HG03565 (cell line): Measurements from ENCODE around the gene SGCG.
"Not testable (repeated sequence)": the region's sequence is repeated elsewhere in the genome, so short reads cannot be mapped to it uniquely, and the experiment has no call there.

Experiments
- ATAC-seq: cut with Tn5 transposase; IDR thresholded peaks from one replicate; pipeline ENCODE4 v1.9.1; 2021; ENCODE audit warnings: mild to moderate bottlenecking, moderate library complexity; ENCODE audit not compliant: unreplicated experiment

Gene SGCG

GRCh38 chr13:23180711-23181110 is at the start of gene SGCG:
SGCG (plus strand) TSS chr13:23180979; CDS start chr13:23203695, 22,716 bp downstream.
- no peak for ATAC-seq

GRCh38 chr13:23134542-23134941 is 46.2 kb upstream of the SGCG start:
- ATAC-seq: no peak

DNA sequence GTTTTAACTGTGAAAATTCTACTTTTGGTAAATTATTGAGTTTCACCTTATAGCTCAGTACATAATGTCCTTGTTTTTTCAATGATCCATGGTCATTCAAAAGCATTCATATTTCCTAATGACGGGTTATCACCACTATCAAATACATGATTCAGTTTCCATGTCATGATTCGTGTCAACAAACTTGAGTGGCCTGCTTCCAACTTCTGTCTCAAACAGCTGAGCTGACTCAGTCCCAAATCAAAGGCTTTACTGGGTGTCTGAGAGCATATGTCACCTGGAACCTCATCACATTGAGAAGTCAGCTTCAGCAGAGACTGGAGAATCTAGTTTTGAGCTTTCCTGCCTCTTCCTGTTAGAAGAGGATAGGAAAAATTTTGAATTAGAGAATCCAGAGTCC is 40.3 kb upstream of the SGCG start:
- no peak for ATAC-seq

- no peak for ATAC-seq
Measured at GRCh38 chr13:23141964-23142363, 38.8 kb upstream of the SGCG start.

GRCh38 chr13:23142607-23143006 is 38.2 kb upstream of the SGCG start:
- ATAC-seq: not testable (repeated sequence)

- ATAC-seq: no peak
Measured at GRCh38 chr13:23144431-23144830, 36.3 kb upstream of the SGCG start.

DNA sequence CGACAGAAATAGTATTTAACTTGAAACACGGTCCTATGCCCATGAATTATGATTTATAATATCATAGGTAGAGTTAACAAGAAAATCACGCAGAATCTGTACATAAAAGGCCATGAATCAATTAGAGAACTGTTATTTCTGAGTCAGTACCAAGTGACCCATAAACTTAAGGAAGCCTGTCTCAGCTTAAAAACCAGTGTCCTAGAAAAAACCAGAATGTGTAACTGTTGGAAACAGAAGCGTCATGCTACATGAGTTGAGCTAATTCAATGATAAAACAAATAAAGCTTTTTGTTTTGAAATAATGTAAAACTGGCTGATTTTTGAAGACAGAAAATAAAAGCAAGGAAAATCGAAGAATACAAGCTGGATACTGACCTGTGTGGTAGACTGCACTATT is 34.8 kb upstream of the SGCG start:
- no peak for ATAC-seq

DNA sequence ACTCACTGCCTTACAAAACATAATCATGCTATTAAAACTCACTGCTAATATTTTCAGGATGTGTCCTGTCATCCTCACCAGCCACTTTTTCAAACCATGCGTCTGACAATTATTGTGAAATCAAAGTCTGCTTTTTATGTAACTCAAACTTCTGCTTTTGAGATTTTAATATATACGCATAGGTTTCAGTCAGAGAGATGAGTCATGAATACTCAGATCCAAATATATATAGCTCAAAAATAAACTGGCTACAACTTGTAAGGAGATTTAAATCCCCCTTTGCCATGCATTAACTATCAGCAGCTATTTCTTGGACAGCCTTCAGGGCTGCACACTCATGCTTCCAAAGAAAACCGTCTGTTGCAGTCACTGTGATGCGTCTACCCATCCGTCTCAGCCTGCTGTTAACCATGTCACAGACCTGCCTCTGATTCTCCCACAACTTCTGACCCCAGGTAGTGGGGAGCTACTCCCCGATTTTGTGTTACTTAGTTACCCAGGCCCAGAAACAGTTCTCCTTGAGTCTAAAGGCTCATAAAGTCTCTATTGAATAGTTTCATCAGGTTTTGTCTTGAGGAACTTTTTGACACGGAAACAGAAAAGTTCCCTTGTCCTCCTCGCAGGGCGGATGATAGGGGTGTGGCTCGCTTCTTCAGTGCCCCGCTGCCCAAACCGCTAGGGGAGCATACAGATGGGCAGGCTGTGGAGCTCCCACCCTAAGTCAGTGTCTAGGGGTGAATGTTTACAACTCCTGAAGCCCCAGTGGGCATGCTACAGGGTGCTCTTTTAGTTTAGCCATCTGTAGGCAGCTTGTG is 33.8 kb upstream of the SGCG start:
- no peak for ATAC-seq

GRCh38 chr13:23147827-23148226 is 33.0 kb upstream of the SGCG start:
- ATAC-seq: no peak

DNA sequence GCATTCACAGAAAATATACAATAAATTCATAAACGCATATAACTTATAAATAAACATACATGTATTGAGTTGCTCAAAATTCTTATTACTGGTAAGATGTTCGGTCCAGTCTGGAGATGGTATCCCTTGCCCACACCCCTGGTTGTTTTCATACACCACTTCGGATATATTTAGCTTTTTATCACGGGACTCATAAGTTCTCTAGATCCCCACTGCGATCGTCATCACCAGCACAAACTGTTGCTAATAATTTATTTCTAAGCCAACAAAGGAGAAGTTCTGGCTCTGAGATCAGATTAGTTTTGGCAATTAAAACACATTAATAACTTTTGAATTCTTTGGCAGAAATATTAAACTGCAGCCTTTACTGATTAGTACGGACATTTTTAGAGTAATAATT is 23.0 kb upstream of the SGCG start:
- ATAC-seq: no peak

DNA sequence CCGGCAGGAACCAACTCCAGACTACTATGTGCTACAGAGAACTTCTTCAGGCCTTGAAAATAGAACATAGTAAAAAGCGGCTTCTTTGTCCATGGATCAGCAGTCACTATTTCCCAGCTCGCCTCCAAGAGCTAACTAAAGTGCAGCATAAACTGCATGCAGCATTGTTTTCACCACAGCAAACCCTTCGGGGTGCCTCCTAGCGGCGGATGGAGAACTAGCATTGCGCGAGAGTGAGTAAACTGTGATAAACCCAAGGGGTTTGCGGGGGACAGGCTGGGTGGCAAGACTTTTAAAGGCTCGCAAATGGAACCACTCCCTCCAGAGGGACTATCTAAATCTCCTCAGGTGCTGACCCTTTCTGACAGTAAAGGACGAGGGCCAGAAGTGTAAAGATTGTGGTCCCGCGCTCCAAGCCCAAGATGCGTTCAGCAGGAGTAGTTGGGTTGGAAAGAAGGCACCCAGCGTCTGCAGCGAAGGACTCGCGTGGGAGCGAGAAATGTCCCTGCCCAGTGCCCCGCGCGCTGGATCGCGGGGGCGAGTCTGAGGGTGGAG is 21.5 kb upstream of the SGCG start:
- ATAC-seq: peak; percentile 45

DNA sequence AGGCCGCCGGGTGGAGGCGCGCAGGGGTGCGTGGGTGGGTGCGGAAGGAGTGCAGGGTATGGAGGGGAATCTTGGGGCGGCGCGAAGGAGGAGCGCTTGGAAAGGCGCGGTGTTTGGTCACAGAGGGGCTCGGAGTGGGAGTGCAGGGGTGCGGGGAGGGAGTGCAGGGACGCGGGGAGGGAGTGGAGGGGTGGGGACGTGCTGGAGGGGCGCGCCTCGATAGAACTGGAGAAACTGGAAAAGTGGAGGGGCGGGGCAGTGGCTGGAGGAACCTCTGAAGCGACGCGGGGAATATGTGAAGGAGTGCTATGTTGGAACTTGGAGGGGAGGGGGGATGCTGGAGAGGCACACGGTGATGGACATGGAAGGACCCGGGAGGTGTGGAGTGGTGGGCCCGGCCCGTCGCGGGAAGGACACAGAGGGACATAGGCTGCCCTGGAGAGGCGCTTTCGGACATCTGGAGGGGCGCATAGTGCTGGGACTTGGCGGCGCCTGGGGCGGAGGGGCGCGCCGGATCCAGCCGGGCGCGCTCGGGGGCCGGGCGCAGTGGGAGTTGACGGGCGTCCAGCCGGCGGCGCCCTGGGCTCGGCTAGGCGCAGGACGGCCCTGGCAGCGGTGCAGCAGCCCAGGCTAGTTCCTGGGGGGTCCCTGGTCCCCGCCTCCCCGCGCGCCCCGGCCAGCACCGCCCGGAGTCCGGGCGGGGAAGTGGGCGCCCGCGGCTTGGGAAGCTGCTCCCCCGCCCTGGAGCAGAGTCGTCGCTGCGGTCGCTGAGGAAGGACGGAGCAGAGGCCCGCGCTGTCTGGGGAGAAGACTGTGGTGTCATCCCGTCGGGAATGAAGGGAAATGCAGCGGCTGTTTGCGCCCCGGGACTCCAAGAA is 20.8 kb upstream of the SGCG start:
- ATAC-seq: no peak

GRCh38 chr13:23160638-23161480 is 19.9 kb upstream of the SGCG start:
- no peak for ATAC-seq

DNA sequence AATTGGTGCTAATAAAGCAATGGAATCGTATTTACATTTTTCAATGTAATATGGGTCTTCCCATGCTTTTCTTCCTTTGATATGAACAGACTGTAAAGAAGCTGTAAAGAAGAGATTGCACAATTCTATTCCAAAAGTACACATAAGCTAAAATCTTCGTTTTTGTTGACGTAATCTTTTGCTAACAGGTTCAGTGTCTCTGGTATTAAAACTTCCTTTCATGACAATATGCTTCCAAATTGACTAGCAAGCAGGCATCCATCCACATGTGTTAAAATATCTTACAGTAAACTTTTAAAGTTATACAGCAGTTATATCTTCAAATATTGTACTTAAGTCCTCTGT is 19.3 kb upstream of the SGCG start:
- no peak for ATAC-seq

- ATAC-seq: no peak
Measured at GRCh38 chr13:23175920-23176319, 4.9 kb upstream of the SGCG start.

DNA sequence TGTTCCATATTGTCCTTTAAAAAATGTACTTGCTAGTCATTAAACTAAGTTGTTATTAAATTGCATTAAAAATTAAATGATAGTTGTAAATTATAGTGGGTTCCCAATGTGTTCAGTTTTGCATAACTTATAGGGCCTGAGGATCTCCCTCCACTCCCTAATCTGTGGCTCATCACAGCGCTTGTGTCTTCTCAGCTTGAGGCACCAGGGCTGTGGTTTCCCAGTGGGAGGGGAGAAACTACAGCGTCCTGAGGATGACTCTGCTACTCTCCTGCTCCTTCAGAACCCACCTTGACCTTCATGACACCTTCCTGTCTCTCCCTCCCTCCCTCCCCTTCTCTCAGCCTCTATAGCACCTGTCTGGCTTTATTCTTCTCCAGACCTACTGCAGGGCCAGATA is 1.4 kb downstream of the SGCG start:
- no peak for ATAC-seq

DNA sequence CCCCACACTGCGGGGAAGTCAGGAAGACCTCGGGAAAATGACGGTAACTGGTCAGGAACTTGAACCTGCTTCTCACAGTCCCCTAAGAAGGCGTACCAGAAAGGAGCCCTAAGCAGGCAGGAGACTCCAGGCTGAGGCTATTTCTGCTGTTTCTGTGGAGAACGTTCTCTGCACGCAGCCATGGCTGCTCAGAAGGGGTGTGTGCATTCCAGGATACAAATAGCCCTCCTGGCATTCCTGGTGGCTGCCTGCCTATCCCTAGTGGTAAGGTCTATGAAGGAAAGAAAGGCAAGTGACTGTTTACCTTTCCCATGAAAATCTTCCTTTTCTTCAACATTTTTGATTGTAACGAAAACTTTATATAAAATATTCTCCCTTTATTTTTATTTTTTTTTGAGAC is 2.5 kb downstream of the SGCG start:
- no peak for ATAC-seq

GRCh38 chr13:23185542-23185941 is 4.8 kb downstream of the SGCG start:
- ATAC-seq: no peak

GRCh38 chr13:23201870-23202269 is 21.1 kb downstream of the SGCG start:
- ATAC-seq: no peak

GRCh38 chr13:23202383-23202782 is 21.6 kb downstream of the SGCG start:
- no peak for ATAC-seq

DNA sequence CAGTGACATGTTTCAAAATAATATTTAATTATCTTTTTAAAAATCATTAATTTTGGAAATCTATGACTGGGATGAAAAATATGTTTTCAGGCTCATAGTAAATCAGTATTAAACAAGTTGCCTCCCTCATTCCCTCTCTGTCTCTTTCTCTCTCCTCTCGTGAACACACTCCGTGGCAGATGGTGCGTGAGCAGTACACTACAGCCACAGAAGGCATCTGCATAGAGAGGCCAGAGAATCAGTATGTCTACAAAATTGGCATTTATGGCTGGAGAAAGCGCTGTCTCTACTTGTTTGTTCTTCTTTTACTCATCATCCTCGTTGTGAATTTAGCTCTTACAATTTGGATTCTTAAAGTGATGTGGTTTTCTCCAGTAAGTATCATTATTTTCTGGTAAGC is 22.7 kb downstream of the SGCG start:
- ATAC-seq: no peak
